Naive B cell (primary cell): ENCODE results near the gene POLD2. TPM values are rescaled to one million over a fixed set of nuclear protein-coding genes. Genes with fewer than 3 reads are reported as not detected.
A peak's percentile ranks its signal among the peaks of the same experiment; 100 is the strongest.
"Not testable (repeated sequence)": the region's sequence is repeated elsewhere in the genome, so short reads cannot be mapped to it uniquely, and the experiment has no call there.

Source experiments
- ATAC-seq, 2 donors: fragments of 150-1000 bp; cut with Tn5 transposase; 2 replicates each; pipeline ENCODE4 v1.10.0; 2021; ENCODE audit warnings: low read depth in 2 of 2, mild to moderate bottlenecking in 2 of 2, moderate library complexity in 2 of 2
- DNase-seq: peaks from one replicate; pipeline ENCODE4 v3.0.0; 2022
- H3K27ac Mint-ChIP-seq, 6 donors: one replicate each; pipeline ENCODE4 v1.8.0; 2020 to 2022; ENCODE audit warnings: mild to moderate bottlenecking in 6 of 6, mixed read lengths in 6 of 6, moderate library complexity in 5 of 6, inconsistent platforms in 2 of 6
- H3K27me3 Mint-ChIP-seq, 3 donors: one replicate each; pipeline ENCODE4 v1.8.0; 2021 to 2022; ENCODE audit warnings: mixed read lengths in 3 of 3, mild to moderate bottlenecking in 1 of 3
- H3K36me3 Mint-ChIP-seq, 2 donors: one replicate each; pipeline ENCODE4 v1.8.0; 2020 to 2022; ENCODE audit warnings: mixed read lengths in 2 of 2, inconsistent platforms in 1 of 2, mild to moderate bottlenecking in 1 of 2
- H3K4me1 Mint-ChIP-seq, 3 donors: one replicate each; pipeline ENCODE4 v1.8.0; 2020 to 2022; ENCODE audit warnings: mixed read lengths in 3 of 3, inconsistent platforms in 1 of 3, mild to moderate bottlenecking in 1 of 3, moderate library complexity in 1 of 3
- H3K4me3 Mint-ChIP-seq, 8 donors: one replicate each; pipeline ENCODE4 v1.8.0; 2020 to 2022; ENCODE audit warnings: mild to moderate bottlenecking in 8 of 8, mixed read lengths in 8 of 8, moderate library complexity in 8 of 8, inconsistent platforms in 2 of 8
- H3K9me3 Mint-ChIP-seq, 7 donors: one replicate each; pipeline ENCODE4 v1.8.0; 2020 to 2022; ENCODE audit warnings: mixed read lengths in 7 of 7, mild to moderate bottlenecking in 5 of 7, inconsistent platforms in 2 of 7, moderate library complexity in 1 of 7
- polyA plus RNA-seq, 6 donors: library from polyadenylated mRNA; unstranded; fragments of 300-500 nt; fragmentation: Illumina TruSeq; gene quantifications; one replicate each; pipeline ENCODE4 v1.2.3, GENCODE V29; 2021; ENCODE audit warnings: low read depth in 6 of 6

Gene POLD2
- polyA plus RNA-seq, result 100 to 1,000 TPM in 2 of 6 donors, 10 to 100 TPM in 4; 80.6 to 128 (median 88.6) TPM

- DNase-seq, result peak; percentile 97
- peak within 1 kb of the TSS; percentile 89 to 97 (median 94) for H3K27ac Mint-ChIP-seq
- peak; percentile 97 to 98 for ATAC-seq
- H3K9me3 Mint-ChIP-seq, result peaks cover 5 to 16% (median 9%) of the 10 kb centered on the region in 7 donors
- H3K4me3 Mint-ChIP-seq, result peak within 1 kb of the TSS; percentile 82 to 97 (median 91)
- H3K36me3 Mint-ChIP-seq, result peaks cover 7 to 16% of the 10 kb centered on the region in 2 donors
- no peaks in the 10 kb centered on the region for H3K27me3 Mint-ChIP-seq
- peaks cover 18 to 35% (median 34%) of the 10 kb centered on the region in 3 donors for H3K4me1 Mint-ChIP-seq
Observed at GRCh38 chr7:44123190-44124003, at the start of gene POLD2. TSS of gene POLD2 (minus strand) at chr7:44123548. CDS start at chr7:44122053, 1,495 bp downstream.

GRCh38 chr7:44172803-44173424, 49.6 kb upstream of the POLD2 start:
- H3K27ac Mint-ChIP-seq, result peak overlapping the region in 2 of 6 donors; percentile 1 to 16
- ATAC-seq, result no peak

GRCh38 chr7:44172352-44172751, 49.0 kb upstream of the POLD2 start:
- peaks cover 0 to 6% (median 2%) of the 10 kb centered on the region in 7 donors for H3K9me3 Mint-ChIP-seq

More at GRCh38 chr7:44172803-44173424, 49.6 kb upstream of the POLD2 start:
- Mint-ChIP-seq H3K9me3 (peaks cover 0 to 6% (median 2%) of the 10 kb centered on the region in 7 donors), H3K27me3 (peaks cover 6 to 13% (median 7%) of the 10 kb centered on the region in 3 donors), H3K4me3 (no peak overlapping the region), H3K36me3 (no peaks in the 10 kb centered on the region), H3K4me1 (peaks cover 7 to 14% (median 10%) of the 10 kb centered on the region in 3 donors)
- DNase-seq, result no peak

GRCh38 chr7:44171901-44172300, 48.6 kb upstream of the POLD2 start:
- DNase-seq, H3K4me3 Mint-ChIP-seq, ATAC-seq, H3K9me3 Mint-ChIP-seq, H3K36me3 Mint-ChIP-seq, H3K27ac Mint-ChIP-seq: not testable (repeated sequence)
- H3K27me3 Mint-ChIP-seq, result peaks cover 0 to 11% (median under 1%) of the 10 kb centered on the region in 3 donors
- peaks cover 14 to 24% (median 20%) of the 10 kb centered on the region in 3 donors for H3K4me1 Mint-ChIP-seq

More at GRCh38 chr7:44172352-44172751, 49.0 kb upstream of the POLD2 start:
- Mint-ChIP-seq H3K27ac (no peak overlapping the region), H3K4me1 (peaks cover 13 to 20% (median 16%) of the 10 kb centered on the region in 3 donors), H3K27me3 (peaks cover under 1 to 13% (median 5%) of the 10 kb centered on the region in 3 donors), H3K4me3 (peak overlapping the region in 1 of 8 donors; percentile 24), H3K36me3 (no peaks in the 10 kb centered on the region)
- DNase-seq (no peak), ATAC-seq (no peak)

GRCh38 chr7:44167920-44168319, 44.6 kb upstream of the POLD2 start:
- no peak overlapping the region for H3K4me3 Mint-ChIP-seq
- H3K4me1 Mint-ChIP-seq, result peaks cover 8 to 20% (median 11%) of the 10 kb centered on the region in 3 donors
- ATAC-seq (peak; percentile 85 to 90), DNase-seq (peak; percentile 39)
- H3K27me3 Mint-ChIP-seq, result no peaks in the 10 kb centered on the region
- peaks cover 0 to 9% (median 3%) of the 10 kb centered on the region in 7 donors for H3K9me3 Mint-ChIP-seq
- peak overlapping the region in 3 of 6 donors; percentile 10 to 71 (median 39) for H3K27ac Mint-ChIP-seq
- H3K36me3 Mint-ChIP-seq, result peaks cover 0 to 4% of the 10 kb centered on the region in 2 donors

GRCh38 chr7:44163591-44163990, 40.2 kb upstream of the POLD2 start:
- ATAC-seq (no peak), DNase-seq (no peak)
- Mint-ChIP-seq H3K27me3 (no peaks in the 10 kb centered on the region), H3K9me3 (peaks cover 0 to 9% (median 3%) of the 10 kb centered on the region in 7 donors), H3K4me1 (peaks cover 8 to 16% (median 11%) of the 10 kb centered on the region in 3 donors), H3K36me3 (peaks cover 0 to 4% of the 10 kb centered on the region in 2 donors), H3K27ac (no peak overlapping the region), H3K4me3 (no peak overlapping the region)

- peak overlapping the region in 1 of 6 donors; percentile 57 for H3K27ac Mint-ChIP-seq
- peaks cover 0 to 4% of the 10 kb centered on the region in 2 donors for H3K36me3 Mint-ChIP-seq
- H3K9me3 Mint-ChIP-seq, result peaks cover 0 to 9% (median 3%) of the 10 kb centered on the region in 7 donors
- no peak for DNase-seq
- no peaks in the 10 kb centered on the region for H3K27me3 Mint-ChIP-seq
- H3K4me1 Mint-ChIP-seq, result peaks cover 6 to 9% (median 9%) of the 10 kb centered on the region in 3 donors
- no peak overlapping the region for H3K4me3 Mint-ChIP-seq
- no peak for ATAC-seq
Observed at GRCh38 chr7:44162785-44163395, 39.5 kb upstream of the POLD2 start.

- Mint-ChIP-seq H3K9me3 (peaks cover 0 to 9% (median 3%) of the 10 kb centered on the region in 7 donors), H3K27me3 (no peaks in the 10 kb centered on the region), H3K36me3 (peaks cover 0 to 4% of the 10 kb centered on the region in 2 donors), H3K27ac (no peak overlapping the region), H3K4me3 (no peak overlapping the region), H3K4me1 (peaks cover 0 to 2% (median 2%) of the 10 kb centered on the region in 3 donors)
- ATAC-seq, result no peak
- DNase-seq, result no peak
Observed at GRCh38 chr7:44162179-44162578, 38.8 kb upstream of the POLD2 start.

- ATAC-seq (no peak), DNase-seq (no peak)
- Mint-ChIP-seq H3K27me3 (no peaks in the 10 kb centered on the region), H3K9me3 (peaks cover 0 to 9% (median 3%) of the 10 kb centered on the region in 7 donors), H3K36me3 (peaks cover 0 to 4% of the 10 kb centered on the region in 2 donors), H3K27ac (no peak overlapping the region), H3K4me1 (no peaks in the 10 kb centered on the region), H3K4me3 (peak overlapping the region in 1 of 8 donors; percentile 60)
Observed at GRCh38 chr7:44161371-44161770, 38.0 kb upstream of the POLD2 start.

GRCh38 chr7:44159824-44160630, 36.7 kb upstream of the POLD2 start:
- H3K9me3 Mint-ChIP-seq, result peaks cover 0 to 9% (median 3%) of the 10 kb centered on the region in 7 donors
- ATAC-seq, result no peak
- no peak overlapping the region for H3K27ac Mint-ChIP-seq

GRCh38 chr7:44158873-44159631, 35.7 kb upstream of the POLD2 start:
- ATAC-seq, result no peak
- Mint-ChIP-seq H3K4me1 (no peaks in the 10 kb centered on the region), H3K4me3 (no peak overlapping the region), H3K27me3 (no peaks in the 10 kb centered on the region), H3K9me3 (peaks cover 0 to 4% (median 0%) of the 10 kb centered on the region in 7 donors), H3K27ac (no peak overlapping the region), H3K36me3 (peaks cover 0 to 2% of the 10 kb centered on the region in 2 donors)
- DNase-seq, result no peak

More at GRCh38 chr7:44159824-44160630, 36.7 kb upstream of the POLD2 start:
- no peaks in the 10 kb centered on the region for H3K27me3 Mint-ChIP-seq
- DNase-seq, result no peak
- peaks cover 0 to 4% of the 10 kb centered on the region in 2 donors for H3K36me3 Mint-ChIP-seq
- no peaks in the 10 kb centered on the region for H3K4me1 Mint-ChIP-seq
- no peak overlapping the region for H3K4me3 Mint-ChIP-seq
